ENCODE results near the gene MCM10.

The MCM10 gene

GRCh38 chr10:13206091-13206490 lies 44.7 kb downstream of the MCM10 start:
- H3K27ac ChIP-seq (replicated peaks): no peak overlapping the region
- H3K4me3 ChIP-seq (replicated peaks; ENCODE audit: insufficient read depth, low read length): no peak overlapping the region
- DNase-seq (ENCODE audit: low read depth in 1 of 2, low spot score in 1 of 2): no peak
- no peaks in the 10 kb centered on the region for H3K27me3 ChIP-seq (ENCODE audit: insufficient read depth, poor library complexity, severe bottlenecking)
- TF ChIP-seq POLR2AphosphoS5 (IDR thresholded peaks at IDR 0.05; ENCODE audit: low read depth) (no peak), GABPA (IDR thresholded peaks at IDR 0.05; ENCODE audit: low read depth) (no peak), REST (IDR thresholded peaks at IDR 0.05; ENCODE audit: insufficient replicate concordance, low read depth) (no peak)

- Histone ChIP-seq H3K4me3 (replicated peaks; ENCODE audit: insufficient read depth, low read length) (no peak overlapping the region), H3K27ac (replicated peaks) (no peak overlapping the region), H3K27me3 (ENCODE audit: insufficient read depth, poor library complexity, severe bottlenecking) (no peaks in the 10 kb centered on the region)
- TF ChIP-seq REST (IDR thresholded peaks at IDR 0.05; ENCODE audit: insufficient replicate concordance, low read depth) (no peak), POLR2AphosphoS5 (IDR thresholded peaks at IDR 0.05; ENCODE audit: low read depth) (no peak), SPI1 (IDR thresholded peaks at IDR 0.05; ENCODE audit: borderline replicate concordance, low read depth) (no peak), GABPA (IDR thresholded peaks at IDR 0.05; ENCODE audit: low read depth) (no peak), CTCF (IDR thresholded peaks at IDR 0.05; ENCODE audit: insufficient read depth, low read length) (no peak)
- DNase-seq (ENCODE audit: low read depth in 1 of 2, low spot score in 1 of 2): no peak
Observed at GRCh38 chr10:13206546-13207443, 45.4 kb downstream of the MCM10 start.

- Histone ChIP-seq H3K4me3 (replicated peaks; ENCODE audit: insufficient read depth, low read length) (no peak overlapping the region), H3K27me3 (ENCODE audit: insufficient read depth, poor library complexity, severe bottlenecking) (no peaks in the 10 kb centered on the region), H3K27ac (replicated peaks) (no peak overlapping the region)
- DNase-seq (ENCODE audit: low read depth in 1 of 2, low spot score in 1 of 2): no peak
- TF ChIP-seq GABPA (IDR thresholded peaks at IDR 0.05; ENCODE audit: low read depth): no peak
- no peak for TF ChIP-seq REST (IDR thresholded peaks at IDR 0.05; ENCODE audit: insufficient replicate concordance, low read depth)
- no peak for TF ChIP-seq POLR2AphosphoS5 (IDR thresholded peaks at IDR 0.05; ENCODE audit: low read depth)
- TF ChIP-seq CTCF (IDR thresholded peaks at IDR 0.05; ENCODE audit: insufficient read depth, low read length): no peak
- no peak for TF ChIP-seq SPI1 (IDR thresholded peaks at IDR 0.05; ENCODE audit: borderline replicate concordance, low read depth)
Observed at GRCh38 chr10:13213163-13213562, 51.8 kb downstream of the MCM10 start.

Measured in HL-60 (cell line).